Measurements from ENCODE around the gene YIPF5. TPM values are rescaled to one million over a fixed set of nuclear protein-coding genes. Genes with fewer than 3 reads are reported as not detected.

YIPF5 gene
- polyA plus RNA-seq, 1 experiment, result 91.7 TPM

DNA sequence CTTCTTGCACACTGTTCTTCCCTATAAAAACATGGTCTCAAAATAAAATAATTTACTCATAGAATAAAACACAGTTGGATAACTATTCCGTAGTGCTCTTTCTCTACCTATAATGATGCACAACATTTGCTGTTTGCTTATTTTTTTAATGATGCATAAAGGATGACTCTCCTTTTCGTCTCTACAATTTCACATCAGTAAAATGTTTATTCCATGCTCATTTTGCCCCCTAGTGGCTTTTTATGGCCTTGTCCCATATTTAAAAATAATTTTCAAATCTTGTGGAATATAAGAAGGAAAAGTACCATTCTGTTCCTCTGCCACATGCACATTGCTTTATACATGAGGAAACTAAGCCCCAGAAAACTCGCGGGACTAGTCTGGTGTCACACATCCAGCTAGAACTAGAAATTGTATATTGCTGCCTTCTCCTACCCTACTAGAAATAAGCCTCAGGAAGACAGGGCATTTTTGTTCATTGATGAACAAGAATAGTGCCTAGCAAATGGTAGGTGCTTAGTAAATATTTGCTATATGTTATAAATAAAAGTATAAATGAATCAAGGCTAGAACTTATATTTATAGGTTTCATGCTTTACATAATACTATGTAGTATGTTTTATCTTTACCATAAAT is 12.9 kb upstream of the YIPF5 start:
- no peak overlapping the region for H3K4me3 ChIP-seq (ENCODE audit: low read depth, low read length)
- TF ChIP-seq, protein P1, sequence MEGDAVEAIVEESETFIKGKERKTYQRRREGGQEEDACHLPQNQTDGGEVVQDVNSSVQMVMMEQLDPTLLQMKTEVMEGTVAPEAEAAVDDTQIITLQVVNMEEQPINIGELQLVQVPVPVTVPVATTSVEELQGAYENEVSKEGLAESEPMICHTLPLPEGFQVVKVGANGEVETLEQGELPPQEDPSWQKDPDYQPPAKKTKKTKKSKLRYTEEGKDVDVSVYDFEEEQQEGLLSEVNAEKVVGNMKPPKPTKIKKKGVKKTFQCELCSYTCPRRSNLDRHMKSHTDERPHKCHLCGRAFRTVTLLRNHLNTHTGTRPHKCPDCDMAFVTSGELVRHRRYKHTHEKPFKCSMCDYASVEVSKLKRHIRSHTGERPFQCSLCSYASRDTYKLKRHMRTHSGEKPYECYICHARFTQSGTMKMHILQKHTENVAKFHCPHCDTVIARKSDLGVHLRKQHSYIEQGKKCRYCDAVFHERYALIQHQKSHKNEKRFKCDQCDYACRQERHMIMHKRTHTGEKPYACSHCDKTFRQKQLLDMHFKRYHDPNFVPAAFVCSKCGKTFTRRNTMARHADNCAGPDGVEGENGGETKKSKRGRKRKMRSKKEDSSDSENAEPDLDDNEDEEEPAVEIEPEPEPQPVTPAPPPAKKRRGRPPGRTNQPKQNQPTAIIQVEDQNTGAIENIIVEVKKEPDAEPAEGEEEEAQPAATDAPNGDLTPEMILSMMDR (IDR thresholded peaks at IDR 0.05; ENCODE audit: insufficient read depth, low read depth, low read length), result peak; percentile 67
- ChIA-PET POLR2A (no interaction called here), CTCF (interaction anchor here (0.8 to 1.0 kb wide), 3 partner anchors 227 to 1933 kb away, joined by 3 read pairs; no protein-coding TSS in a partner anchor)
- no peaks in the 10 kb centered on the region for H3K36me3 ChIP-seq (ENCODE audit: control insufficient read depth, insufficient read depth, low read length)
- no peaks in the 10 kb centered on the region for H3K27me3 ChIP-seq (ENCODE audit: control insufficient read depth, insufficient read depth, low read length)
- DNase-seq (ENCODE audit: low read depth), result no peak

DNA sequence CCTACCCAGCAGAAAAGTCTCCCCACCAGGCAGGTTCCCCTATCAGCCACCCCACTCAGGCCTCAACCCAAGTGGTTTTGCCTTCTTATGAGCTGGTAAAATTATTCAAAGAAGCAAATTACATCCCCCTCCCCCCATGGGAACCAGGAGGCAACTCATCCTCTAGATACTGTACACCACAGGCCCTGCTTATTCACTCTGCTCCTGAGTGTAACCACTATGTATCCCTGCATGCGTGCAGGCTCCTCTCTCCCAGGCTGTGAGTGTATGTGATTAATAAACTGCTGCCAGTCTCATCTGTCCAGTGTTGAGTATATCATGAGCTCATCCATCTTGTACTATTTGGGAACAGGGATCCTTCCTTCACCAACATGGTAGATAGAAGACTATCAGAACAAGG is 8.8 kb upstream of the YIPF5 start:
- ChIA-PET CTCF (interaction anchor here (0.6 kb wide), 1 partner anchor 894 kb away, joined by 3 read pairs; no protein-coding TSS in a partner anchor), POLR2A (no interaction called here)
- no peaks in the 10 kb centered on the region for H3K27me3 ChIP-seq (ENCODE audit: control insufficient read depth, insufficient read depth, low read length)
- TF ChIP-seq, protein P1 (IDR thresholded peaks at IDR 0.05; ENCODE audit: insufficient read depth, low read depth, low read length), result no peak
- no peaks in the 10 kb centered on the region for H3K36me3 ChIP-seq (ENCODE audit: control insufficient read depth, insufficient read depth, low read length)
- H3K4me3 ChIP-seq (ENCODE audit: low read depth, low read length), result no peak overlapping the region
- DNase-seq (ENCODE audit: low read depth), result no peak

DNA sequence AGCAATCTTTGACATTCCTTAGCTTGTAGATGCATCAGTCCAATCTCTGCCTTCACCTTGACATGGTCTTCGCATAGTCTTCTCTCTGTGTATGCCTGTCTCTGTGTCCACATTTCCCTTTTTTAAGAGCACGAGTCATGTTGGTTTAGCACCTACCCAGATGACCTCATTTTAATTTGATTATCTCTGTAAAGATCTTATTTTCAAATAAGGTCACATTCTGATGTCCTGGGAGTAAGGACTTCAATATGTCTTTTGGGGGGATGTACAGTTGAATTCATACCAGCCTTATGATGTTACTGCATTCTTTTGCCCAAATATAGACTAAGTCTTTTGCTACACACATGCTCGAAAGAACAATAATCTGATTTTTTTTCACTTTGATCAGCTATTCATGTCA is 7.1 kb upstream of the YIPF5 start:
- POLR2A ChIA-PET, result interaction anchor here (0.6 kb wide), 1 partner anchor 20 kb away, joined by 3 read pairs; no protein-coding TSS in a partner anchor
- CTCF ChIA-PET, result no interaction called here
- Histone ChIP-seq H3K4me3 (ENCODE audit: low read depth, low read length) (no peak overlapping the region), H3K36me3 (ENCODE audit: control insufficient read depth, insufficient read depth, low read length) (no peaks in the 10 kb centered on the region), H3K27me3 (ENCODE audit: control insufficient read depth, insufficient read depth, low read length) (no peaks in the 10 kb centered on the region)
- TF ChIP-seq, protein P1 (IDR thresholded peaks at IDR 0.05; ENCODE audit: insufficient read depth, low read depth, low read length), result no peak
- peak; percentile 46 for DNase-seq (ENCODE audit: low read depth)

DNA sequence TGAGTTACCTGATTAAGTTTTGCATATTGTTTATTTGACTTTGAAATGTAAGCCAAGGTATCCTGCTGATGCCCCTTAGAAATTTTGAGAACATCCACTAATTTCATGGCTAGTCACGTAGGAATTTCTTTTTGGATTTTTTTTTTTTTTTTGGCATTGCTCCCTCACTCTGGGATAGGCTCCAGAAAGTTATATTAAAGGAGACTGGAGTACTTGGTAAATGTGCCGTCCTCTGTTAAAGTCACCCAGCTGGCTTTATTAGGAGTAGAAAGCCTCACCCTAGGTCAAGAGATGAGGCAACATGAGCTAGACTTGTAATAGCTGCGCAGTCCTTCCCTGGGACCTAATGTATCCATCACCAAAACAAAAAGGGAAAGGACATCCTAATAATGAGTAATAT is 3.3 kb upstream of the YIPF5 start:
- CTCF ChIA-PET, result no interaction called here
- DNase-seq (ENCODE audit: low read depth), result no peak
- H3K27me3 ChIP-seq (ENCODE audit: control insufficient read depth, insufficient read depth, low read length), result no peaks in the 10 kb centered on the region
- POLR2A ChIA-PET, result no interaction called here
- H3K36me3 ChIP-seq (ENCODE audit: control insufficient read depth, insufficient read depth, low read length), result no peaks in the 10 kb centered on the region
- TF ChIP-seq, protein P1 (IDR thresholded peaks at IDR 0.05; ENCODE audit: insufficient read depth, low read depth, low read length), result no peak
- H3K4me3 ChIP-seq (ENCODE audit: low read depth, low read length), result no peak overlapping the region

DNA sequence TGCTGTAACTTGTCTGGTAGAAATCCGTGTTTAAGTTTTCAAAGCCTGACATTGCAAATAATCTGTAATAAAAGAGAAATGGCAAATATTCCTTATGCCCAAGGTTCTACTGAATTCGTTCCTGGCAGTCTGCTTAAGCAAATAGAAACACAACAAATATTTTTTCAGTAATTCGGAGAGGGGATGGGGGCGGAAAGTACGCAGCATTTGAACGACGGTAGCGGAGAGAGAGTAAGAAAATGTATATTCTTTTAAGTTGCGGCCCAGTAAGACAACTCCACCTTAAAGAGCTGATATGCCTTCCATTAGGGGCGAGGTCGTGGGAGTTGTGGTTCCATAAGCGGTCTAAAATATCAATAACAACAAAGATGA is 569 bp downstream of the YIPF5 start:
- POLR2A ChIA-PET, result no interaction called here
- TF ChIP-seq, protein P1 (IDR thresholded peaks at IDR 0.05; ENCODE audit: insufficient read depth, low read depth, low read length), result no peak

More for the DNA sequence above, 569 bp downstream of the YIPF5 start:
- DNase-seq (ENCODE audit: low read depth), result no peak
- Histone ChIP-seq H3K27me3 (ENCODE audit: control insufficient read depth, insufficient read depth, low read length) (no peaks in the 10 kb centered on the region), H3K4me3 (ENCODE audit: low read depth, low read length) (peak overlapping the region; percentile 70), H3K36me3 (ENCODE audit: control insufficient read depth, insufficient read depth, low read length) (peaks cover 2% of the 10 kb centered on the region)
- CTCF ChIA-PET, result interaction anchor here (1.2 kb wide), 1 partner anchor 18 kb away, joined by 5 read pairs; no protein-coding TSS in a partner anchor

All from BJ (cell line).